ENCODE data around the gene ZEB2.

GRCh38 chr2:144362401-144362800 lies 157.5 kb downstream of the ZEB2 start:
- TF ChIP-seq CTCF (IDR thresholded peaks at IDR 0.05; ENCODE audit: insufficient read depth, low read length, poor library complexity, severe bottlenecking) (no peak), EZH2phosphoT487 (conservative IDR thresholded peaks at IDR 0.05; ENCODE audit: low read length) (no peak)

Measured in SU-DHL-6 (cell line).